Natural killer cell (primary cell): ENCODE results near the gene COL16A1. TPM values are rescaled to one million over a fixed set of nuclear protein-coding genes. Genes with fewer than 3 reads are reported as not detected.

ENCODE experiments used
- ATAC-seq, 3 donors: fragments of 150-1000 bp in 2 of 3; fragments of 200-7000 bp in 1 of 3; cut with Tn5 transposase; 1 replicate in 1 of 3; 2 replicates in 2 of 3; pipeline ENCODE4 v1.10.0; 2021; ENCODE audit warnings: mild to moderate bottlenecking in 2 of 3, moderate library complexity in 2 of 3
- DNase-seq, 2 donors: peaks; one replicate each; pipeline versions ENCODE4 v3.0.0 to v3.0.0-alpha.2; 2013 to 2021; ENCODE audit warnings: mixed read lengths in 1 of 2
- H3K27ac ChIP-seq: one replicate; pipeline ENCODE4 v1.5.1; 2013; ENCODE audit warnings: mild to moderate bottlenecking, low read length
- H3K27me3 ChIP-seq: one replicate; pipeline ENCODE4 v1.6.1; 2013; ENCODE audit warnings: low read length; ENCODE audit not compliant: control insufficient read depth, insufficient read depth
- H3K36me3 ChIP-seq: one replicate; pipeline ENCODE4 v1.6.1; 2013; ENCODE audit warnings: low read length; ENCODE audit not compliant: control insufficient read depth, insufficient read depth
- H3K4me1 ChIP-seq: one replicate; pipeline ENCODE4 v1.6.1; 2013; ENCODE audit warnings: low read length; ENCODE audit not compliant: control insufficient read depth, insufficient read depth
- H3K4me3 ChIP-seq: one replicate; pipeline ENCODE4 v1.5.1; 2013; ENCODE audit warnings: low read length
- H3K9me3 ChIP-seq: one replicate; pipeline ENCODE4 v1.6.1; 2013; ENCODE audit warnings: low read length; ENCODE audit not compliant: control insufficient read depth, insufficient read depth
- H3K27ac Mint-ChIP-seq, 2 donors: one replicate each; pipeline ENCODE4 v1.8.0; 2022; ENCODE audit warnings: mild to moderate bottlenecking in 2 of 2, mixed read lengths in 2 of 2, moderate library complexity in 1 of 2
- H3K27me3 Mint-ChIP-seq, 2 donors: one replicate each; pipeline ENCODE4 v1.8.0; 2022; ENCODE audit warnings: low read depth in 2 of 2, mixed read lengths in 2 of 2
- H3K36me3 Mint-ChIP-seq: one replicate; pipeline ENCODE4 v1.8.0; 2022; ENCODE audit warnings: mixed read lengths
- H3K4me1 Mint-ChIP-seq, 2 donors: one replicate each; pipeline ENCODE4 v1.8.0; 2022; ENCODE audit warnings: mixed read lengths in 2 of 2
- H3K4me3 Mint-ChIP-seq: one replicate; pipeline ENCODE4 v1.8.0; 2022; ENCODE audit warnings: mild to moderate bottlenecking, moderate library complexity, mixed read lengths
- H3K9me3 Mint-ChIP-seq, 2 donors: one replicate each; pipeline ENCODE4 v1.8.0; 2022; ENCODE audit warnings: mixed read lengths in 2 of 2
- CTCF ChIP-seq: fragments of 200-600 bp; IDR thresholded peaks from one replicate; pipeline ENCODE4 v1.8.0; 2022; ENCODE audit warnings: antibody characterized with exemption
- WGBS: methylation state at CpG from one replicate; pipeline ENCODE4 v1.1.7; 2013; ENCODE audit warnings: missing lambda C conversion rate; ENCODE audit not compliant: insufficient coverage; 5-methylcytosine and 5-hydroxymethylcytosine counted together
- intact Hi-C: fragments of 100-400 bp; cut with micrococcal nuclease; formaldehyde crosslinking; loops from one replicate; pipeline ENCODE4 v1.14.2; 2022
- total RNA-seq, 4 donors: library from RNA; stranded (reverse); fragments of 120-200 nt in 1 of 4; gene quantifications; one replicate each; pipeline versions ENCODE4 v1.2.3 to v1.2.4, GENCODE V29; 2013 to 2022

COL16A1 gene
- total RNA-seq, 3 donors from 2014 or later (not counting 1 experiment from before 2014, with no cell fraction given) = 0.14 TPM; not detected in 2

- H3K4me1 ChIP-seq = peaks cover 4% of the 10 kb centered on the region
- intact Hi-C loops = no loop called here
- peaks cover 26 to 33% of the 10 kb centered on the region in 2 donors for H3K4me1 Mint-ChIP-seq
- no peaks in the 10 kb centered on the region for H3K27me3 Mint-ChIP-seq
- H3K27ac ChIP-seq = no peak overlapping the region
- no peak for TF ChIP-seq CTCF
- 71% methylated on average over 5 of the region's 5 CpGs for WGBS
- H3K27ac Mint-ChIP-seq = peak overlapping the region in 1 of 2 donors; percentile 52
- no peak for DNase-seq
- ATAC-seq = no peak
- H3K4me3 ChIP-seq = no peak overlapping the region
- H3K36me3 Mint-ChIP-seq = no peaks in the 10 kb centered on the region
- H3K4me3 Mint-ChIP-seq = no peak overlapping the region
- H3K9me3 Mint-ChIP-seq = no peaks in the 10 kb centered on the region
- H3K9me3 ChIP-seq = no peaks in the 10 kb centered on the region
- peaks cover 13% of the 10 kb centered on the region for H3K36me3 ChIP-seq
- no peaks in the 10 kb centered on the region for H3K27me3 ChIP-seq
Measured at GRCh38 chr1:31637915-31638673, 65.7 kb downstream of the COL16A1 start.

- no peak overlapping the region for H3K27ac ChIP-seq
- H3K4me3 ChIP-seq = no peak overlapping the region
- no peaks in the 10 kb centered on the region for H3K4me1 ChIP-seq
- H3K9me3 ChIP-seq = no peaks in the 10 kb centered on the region
- Mint-ChIP-seq H3K9me3 (no peaks in the 10 kb centered on the region), H3K4me1 (peaks cover 25 to 26% of the 10 kb centered on the region in 2 donors), H3K27ac (no peak overlapping the region), H3K27me3 (no peaks in the 10 kb centered on the region), H3K36me3 (no peaks in the 10 kb centered on the region), H3K4me3 (no peak overlapping the region)
- WGBS = 72% methylated on average over 4 of the region's 4 CpGs
- H3K27me3 ChIP-seq = no peaks in the 10 kb centered on the region
- intact Hi-C loops = no loop called here
- H3K36me3 ChIP-seq = peaks cover 54% of the 10 kb centered on the region
- no peak for TF ChIP-seq CTCF
- DNase-seq (peak in 1 of 2 donors; percentile 36), ATAC-seq (no peak)
Measured at GRCh38 chr1:31633117-31633516, 70.7 kb downstream of the COL16A1 start.

GRCh38 chr1:31632649-31633048 lies 71.2 kb downstream of the COL16A1 start:
- ATAC-seq (no peak), DNase-seq (no peak)
- H3K27me3 ChIP-seq = no peaks in the 10 kb centered on the region
- Mint-ChIP-seq H3K27me3 (no peaks in the 10 kb centered on the region), H3K9me3 (no peaks in the 10 kb centered on the region), H3K27ac (no peak overlapping the region), H3K36me3 (no peaks in the 10 kb centered on the region), H3K4me3 (no peak overlapping the region), H3K4me1 (peaks cover 20 to 21% of the 10 kb centered on the region in 2 donors)
- H3K9me3 ChIP-seq = no peaks in the 10 kb centered on the region
- H3K4me3 ChIP-seq = no peak overlapping the region
- no peaks in the 10 kb centered on the region for H3K4me1 ChIP-seq
- intact Hi-C loops = no loop called here
- H3K27ac ChIP-seq = no peak overlapping the region
- TF ChIP-seq CTCF = no peak
- WGBS = 100% methylated on average over 3 of the region's 3 CpGs
- peaks cover 59% of the 10 kb centered on the region for H3K36me3 ChIP-seq
